K562 (cell line): Measurements from ENCODE around the gene PPIE. TPM values are rescaled to one million over a fixed set of nuclear protein-coding genes. Genes with fewer than 3 reads are reported as not detected.
A peak's percentile ranks its signal among the peaks of the same experiment; 100 is the strongest.

Experiments used
- ATAC-seq: fragments of 200-7000 bp; cut with Tn5 transposase; 3 replicates; pipeline ENCODE4 v1.9.1; 2020; ENCODE audit warnings: moderate library complexity
- BruUV-seq: library from RNA; stranded (reverse); fragments of 400-500 nt; replicated peaks from 2 replicates; lab custom pipeline; 2021; lab: Mats Ljungman, UMichigan
- CTCF ChIA-PET: fragments of 300-600 bp; formaldehyde crosslinking; extraction: SDS; loops from one replicate; lab custom pipeline; 2021; ENCODE audit warnings: low intra/inter-chr PET ratio; lab: Yijun Ruan, JAX
- POLR2A ChIA-PET: fragments of 300-600, 350-650 bp; sonication (Branson Sonifier 250); formaldehyde crosslinking; extraction: SDS; loops from one replicate; lab custom pipeline; 2021; ENCODE audit warnings: antibody characterized with exemption, inconsistent platforms; lab: Yijun Ruan, JAX
- DNase-seq, 4 experiments: peaks; one replicate each; pipeline versions ENCODE4 v3.0.0 to v3.0.0-alpha.2; 2011 to 2018; ENCODE audit warnings: low spot score in 3 of 4, mixed read lengths in 3 of 4; ENCODE audit errors: extremely low read depth in 1 of 4
- FAIRE-seq: peaks from 2 replicates; lab custom pipeline; 2011; peaks lifted over from hg19 to GRCh38; lab: Jason Lieb, UNC
- H2AFZ ChIP-seq: 2 replicates; pipeline ENCODE4 v1.6.0; 2011; ENCODE audit warnings: low read depth, low read length, control low read depth, inconsistent platforms
- H3K27ac ChIP-seq: fragments of 200-600 bp; 3 replicates; pipeline ENCODE4 v1.8.0; 2011; ENCODE audit warnings: low read depth, mild to moderate bottlenecking, control low read depth, inconsistent platforms, low read length, moderate library complexity, mixed read lengths; ENCODE audit errors: extremely low read depth
- H3K27me3 ChIP-seq, 2 experiments: fragments of 300-600 bp in 1 of 2; 2 replicates in 1 of 2; 3 replicates in 1 of 2; pipeline versions ENCODE4 v1.6.0 to v1.8.0; 2011; ENCODE audit warnings: inconsistent platforms in 2 of 2, low read length in 2 of 2, mild to moderate bottlenecking in 1 of 2, mixed read lengths in 1 of 2, moderate library complexity in 1 of 2; ENCODE audit not compliant: control insufficient read depth in 2 of 2, insufficient read depth in 2 of 2
- H3K36me3 ChIP-seq: fragments of 300-600 bp; 3 replicates; pipeline ENCODE4 v1.8.0; 2011; ENCODE audit warnings: mild to moderate bottlenecking, low read length, inconsistent platforms; ENCODE audit not compliant: control insufficient read depth, insufficient read depth
- H3K4me1 ChIP-seq, 2 experiments: fragments of 200-600 bp in 1 of 2; replicated peaks in 1 of 2; 2 replicates in 1 of 2; 3 replicates in 1 of 2; pipeline versions ENCODE4 v1.5.1 to v1.8.0; 2011; ENCODE audit warnings: inconsistent platforms in 2 of 2, low read length in 2 of 2, mild to moderate bottlenecking in 1 of 2, mixed read lengths in 1 of 2, moderate library complexity in 1 of 2; ENCODE audit not compliant: control insufficient read depth in 2 of 2, insufficient read depth in 2 of 2
- H3K4me2 ChIP-seq: 2 replicates; pipeline ENCODE4 v1.6.1; 2011; ENCODE audit warnings: low read length, control low read depth, inconsistent platforms, mixed read lengths; ENCODE audit not compliant: insufficient read depth
- H3K4me3 ChIP-seq: fragments of 200-600 bp; sonication (generic), shearing (Covaris generic); 2 replicates; pipeline ENCODE4 v1.5.1; 2016; ENCODE audit warnings: control low read depth, inconsistent platforms
- H3K79me2 ChIP-seq: fragments of 200-600 bp; 3 replicates; pipeline ENCODE4 v1.8.0; 2011; ENCODE audit warnings: low read length, inconsistent platforms; ENCODE audit not compliant: control insufficient read depth, insufficient read depth
- H3K9ac ChIP-seq, 2 experiments: 2 replicates each; pipeline versions ENCODE4 v1.6.0 to v1.6.1; 2011; ENCODE audit warnings: low read depth in 2 of 2, low read length in 2 of 2, control low read depth in 1 of 2, inconsistent platforms in 1 of 2, mild to moderate bottlenecking in 1 of 2, mixed read lengths in 1 of 2; ENCODE audit not compliant: insufficient read depth in 1 of 2
- H3K9me1 ChIP-seq: one replicate; pipeline ENCODE4 v1.6.0; 2011; ENCODE audit warnings: inconsistent platforms, mild to moderate bottlenecking, low read length, moderate library complexity; ENCODE audit not compliant: control insufficient read depth, insufficient read depth
- H3K9me3 ChIP-seq: replicated peaks from 2 replicates; pipeline ENCODE4 v1.5.1; 2011; ENCODE audit warnings: low read depth, low read length, inconsistent platforms; ENCODE audit not compliant: control insufficient read depth, insufficient read depth
- H4K20me1 ChIP-seq: replicated peaks from 2 replicates; pipeline ENCODE4 v1.6.1; 2011; ENCODE audit warnings: low read length, inconsistent platforms, mixed read lengths; ENCODE audit not compliant: control insufficient read depth, insufficient read depth
- AFF1 ChIP-seq, 2 experiments: fragments of 450-650 bp; IDR thresholded peaks; 2 replicates each; pipeline ENCODE4 v1.6.1; 2018; ENCODE audit warnings: mild to moderate bottlenecking in 2 of 2, low read depth in 1 of 2; ENCODE audit not compliant: partially characterized antibody in 2 of 2
- CREM ChIP-seq: IDR thresholded peaks from 2 replicates; pipeline ENCODE4 v1.6.1; 2014; ENCODE audit warnings: antibody characterized with exemption, low read depth
- E2F1 ChIP-seq: sonication (generic); formaldehyde crosslinking; IDR thresholded peaks from 2 replicates; pipeline ENCODE4 v1.8.1; 2023; ENCODE audit warnings: mild to moderate bottlenecking, missing genetic modification reagents, moderate library complexity
- EHMT2 ChIP-seq: fragments of 450-650 bp; IDR thresholded peaks from 2 replicates; pipeline ENCODE4 v1.6.1; 2018; ENCODE audit warnings: antibody characterized with exemption
- FOXK1 ChIP-seq: sonication (generic); formaldehyde crosslinking; IDR thresholded peaks from 2 replicates; pipeline ENCODE4 v1.8.0; 2022; ENCODE audit warnings: missing genetic modification reagents, mild to moderate bottlenecking, borderline replicate concordance
- HMBOX1 ChIP-seq: sonication (generic); IDR thresholded peaks from 2 replicates; pipeline ENCODE4 v1.6.1; 2016
- MYNN ChIP-seq, 2 experiments: sonication (generic); formaldehyde crosslinking in 1 of 2; IDR thresholded peaks; 2 replicates each; pipeline versions ENCODE4 v1.5.0 to v1.6.1; 2016 to 2020; ENCODE audit warnings: antibody characterized with exemption in 1 of 2, missing genetic modification reagents in 1 of 2
- NR2C2 ChIP-seq, 2 experiments: fragments of 200-800 bp in 1 of 2; sonication (Bioruptor generic) in 1 of 2; sonication (generic) in 1 of 2; formaldehyde crosslinking in 1 of 2; IDR thresholded peaks; 2 replicates each; pipeline versions ENCODE4 v1.6.1 to v1.8.0; 2016 to 2022; ENCODE audit warnings: mild to moderate bottlenecking in 1 of 2, missing compliant biosample characterization in 1 of 2, missing genetic modification characterization in 1 of 2, missing genetic modification reagents in 1 of 2
- RBM17 ChIP-seq: fragments of 200-400 bp; formaldehyde crosslinking; IDR thresholded peaks from 2 replicates; pipeline ENCODE4 v1.6.1; 2017; ENCODE audit warnings: low read depth, mild to moderate bottlenecking, low read length, borderline replicate concordance
- RBM22 ChIP-seq: fragments of 200-400 bp; formaldehyde crosslinking; IDR thresholded peaks from 2 replicates; pipeline ENCODE4 v1.6.1; 2018; ENCODE audit warnings: low read length, low read depth; ENCODE audit not compliant: poor library complexity, severe bottlenecking
- RFX7 ChIP-seq: fragments of 250-450 bp; sonication (Bioruptor Pico); IDR thresholded peaks from 2 replicates; pipeline ENCODE4 v1.5.1; 2021; ENCODE audit warnings: mild to moderate bottlenecking
- SETDB1 ChIP-seq: IDR thresholded peaks from one replicate; pipeline ENCODE4 v1.6.1; 2012; ENCODE audit warnings: low read length, control low read depth, inconsistent platforms
- SNAPC5 ChIP-seq: fragments of 250-450 bp; sonication (Bioruptor Pico); IDR thresholded peaks from 2 replicates; pipeline ENCODE4 v1.8.0; 2021; ENCODE audit warnings: moderate library complexity, mild to moderate bottlenecking, inconsistent platforms
- ZNF121 ChIP-seq: sonication (generic); formaldehyde crosslinking; conservative IDR thresholded peaks from 2 replicates; pipeline ENCODE4 v1.8.0; 2022; ENCODE audit warnings: missing genetic modification reagents
- ZNF778 ChIP-seq: fragments of 450-650 bp; formaldehyde crosslinking; IDR thresholded peaks from 2 replicates; pipeline ENCODE4 v1.4.0; 2020; ENCODE audit warnings: mild to moderate bottlenecking, moderate library complexity
- WGBS: fragments of 100-300 bp; shearing (Covaris generic); methylation state at CpG from one replicate; pipeline ENCODE4 v1.1.6; 2016; ENCODE audit warnings: low coverage, mixed read lengths; ENCODE audit not compliant: insufficient coverage; ENCODE audit errors: missing lambda C conversion rate; 5-methylcytosine and 5-hydroxymethylcytosine counted together
- in situ Hi-C: fragments of 300-500 bp; cut with MboI; formaldehyde crosslinking; loops from 4 replicates; pipeline ENCODE4 v1.15.0; 2018; ENCODE audit warnings: inconsistent platforms, mixed read lengths
- intact Hi-C: fragments of 100-400 bp; cut with micrococcal nuclease; formaldehyde crosslinking; loops from 2 replicates; pipeline ENCODE4 v1.14.2; 2022
- polyA plus RNA-seq, 8 experiments: library from polyadenylated mRNA; depleted of rRNA in 4 of 8; stranded (reverse) in 5 of 8; unstranded in 3 of 8; fragments of >200 nt; fragmentation: Nextera tagmentation in 2 of 8; fragmentation: Illumina TruSeq in 1 of 8; extraction: Ambion mirVana in 2 of 8; extraction: Trizol in 1 of 8; gene quantifications; 2 replicates each; pipeline versions ENCODE4 v1.2.1 to v1.2.3, GENCODE V29; 2011 to 2014; ENCODE audit warnings: inconsistent platforms in 1 of 8, missing spikeins in 1 of 8
- total RNA-seq, 7 experiments: library from RNA; depleted of rRNA in 6 of 7; stranded (reverse); fragments of >200 nt in 6 of 7; fragmentation: Illumina TruSeq in 2 of 7; extraction: Trizol in 2 of 7; gene quantifications; 2 replicates each; pipeline versions ENCODE4 v1.2.1 to v1.2.3, GENCODE V29; 2011 to 2021; ENCODE audit warnings: low replicate concordance in 1 of 7

PPIE gene
- total and polyA plus RNA-seq, 9 of the 15 experiments (the other 6 are each of a cell fraction or from before 2014, with no cell fraction given), result 75.4 to 444 (median 131) TPM

DNA sequence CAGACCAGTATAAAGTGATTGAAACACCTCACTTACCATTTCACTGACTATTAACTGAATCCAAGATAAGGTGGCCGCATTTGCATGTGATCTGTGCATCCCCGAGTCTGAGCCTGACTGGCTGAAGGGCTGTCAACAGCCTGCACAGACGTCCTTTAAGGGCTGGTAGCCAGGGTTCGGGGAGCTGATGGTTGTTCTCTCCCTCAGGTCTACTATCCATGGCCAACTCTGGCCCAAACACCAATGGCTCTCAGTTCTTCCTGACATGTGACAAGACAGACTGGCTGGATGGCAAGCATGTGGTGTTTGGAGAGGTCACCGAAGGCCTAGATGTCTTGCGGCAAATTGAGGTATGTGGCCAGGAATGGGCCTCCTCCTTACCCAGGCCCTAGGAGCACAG lies 14.0 kb downstream of the PPIE start:
- H3K79me2 ChIP-seq, result no peaks in the 10 kb centered on the region
- peaks cover 98% of the 10 kb centered on the region for H3K36me3 ChIP-seq
- no peak overlapping the region for H2AFZ ChIP-seq
- no peak overlapping the region for H3K4me3 ChIP-seq
- 90% methylated on average over 6 of the region's 6 CpGs for WGBS
- CTCF ChIA-PET, result no interaction called here
- no peaks in the 10 kb centered on the region for H4K20me1 ChIP-seq
- no TSS peak for BruUV-seq
- no peak for DNase-seq
- H3K27ac ChIP-seq, result no peak overlapping the region
- in situ Hi-C loops, result no loop called here
- POLR2A ChIA-PET, result interaction anchor here (0.6 to 2.0 kb wide), 5 partner anchors 9 to 1217 kb away, joined by 3 to 5 read pairs (median 4); partner anchors contain the start of gene PPIE
- H3K4me1 ChIP-seq, result peaks cover 3 to 4% of the 10 kb centered on the region in 2 experiments; a peak in 2 of 5 replicates
- peak overlapping the region in 1 of 2 experiments; percentile 43; a peak in 2 of 4 replicates for H3K9ac ChIP-seq
- H3K9me1 ChIP-seq, result no peaks in the 10 kb centered on the region
- H3K4me2 ChIP-seq, result no peak overlapping the region
- ATAC-seq, result no peak
- no peak for FAIRE-seq
- no peaks in the 10 kb centered on the region for H3K27me3 ChIP-seq
- intact Hi-C loops, result no loop called here
- H3K9me3 ChIP-seq, result no peaks in the 10 kb centered on the region
- TF ChIP-seq FOXK1 (CRISPR knock-in tag) (no peak), MYNN (IDR thresholded peaks at IDR 0.05) (no peak), MYNN (CRISPR knock-in tag; IDR thresholded peaks at IDR 0.05) (no peak), RBM22 (no peak), ZNF778 (CRISPR knock-in tag) (no peak), HMBOX1 (no peak), CREM (no peak), ZNF121 (CRISPR knock-in tag) (no peak), RBM17 (no peak), E2F1 (CRISPR knock-in tag) (no peak), EHMT2 (no peak), SNAPC5 (CRISPR knock-in tag) (no peak), AFF1 (IDR thresholded peaks at IDR 0.05; ENCODE audit: low read depth in 1 of 2, partially characterized antibody in 2 of 2) (no peak), RFX7 (CRISPR knock-in tag) (no peak), SETDB1 (no peak), NR2C2 (CRISPR knock-in tag; IDR thresholded peaks at IDR 0.05) (no peak), NR2C2 (tag; IDR thresholded peaks at IDR 0.05) (no peak)
